GM18499 (cell line): Measurements from ENCODE around the gene CRACDL.
"Not testable (repeated sequence)": the region's sequence is repeated elsewhere in the genome, so short reads cannot be mapped to it uniquely, and the experiment has no call there.

Experiments used
- ATAC-seq: cut with Tn5 transposase; IDR thresholded peaks from one replicate; pipeline ENCODE4 v1.9.1; 2021; ENCODE audit warnings: moderate number of reproducible peaks; ENCODE audit not compliant: insufficient read depth, unreplicated experiment

CRACDL gene

DNA sequence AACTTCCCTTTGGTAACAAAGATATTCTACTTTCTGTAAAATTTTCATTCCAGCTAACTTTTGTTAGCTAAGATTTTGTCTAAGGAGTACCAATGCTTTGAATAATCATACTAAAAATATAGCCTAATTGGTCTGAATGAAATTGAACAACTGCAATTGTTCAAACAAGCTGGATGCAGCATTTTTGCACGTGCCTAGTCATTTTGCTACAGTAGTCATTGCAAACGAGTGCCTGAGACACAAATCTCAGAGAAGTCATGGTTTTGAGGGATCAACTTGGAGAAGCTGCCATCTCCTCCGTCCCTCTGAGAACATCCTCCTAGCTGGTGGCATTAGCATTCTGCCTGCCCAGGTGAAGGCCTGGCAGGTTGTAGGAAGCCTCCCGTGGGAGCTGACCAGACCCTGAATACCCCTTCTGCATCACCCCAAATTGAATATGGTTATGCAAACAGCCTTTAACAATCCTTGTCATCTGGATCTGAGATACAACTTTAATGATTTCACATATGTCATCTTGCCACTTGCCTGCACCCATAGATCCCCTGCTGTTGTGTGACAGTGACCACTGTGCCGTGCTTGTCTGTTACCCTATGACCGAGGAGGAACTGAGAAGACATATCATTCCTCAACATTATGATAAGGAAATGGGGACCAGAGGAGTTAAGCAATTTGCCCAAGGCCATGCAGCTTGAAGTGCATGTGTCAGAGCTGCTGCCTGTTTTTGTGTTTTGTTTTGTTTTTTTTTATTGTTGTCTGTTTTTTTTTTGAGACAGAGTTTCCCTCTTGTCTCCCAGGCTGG is 176.0 kb downstream of the CRACDL start:
- no peak for ATAC-seq

DNA sequence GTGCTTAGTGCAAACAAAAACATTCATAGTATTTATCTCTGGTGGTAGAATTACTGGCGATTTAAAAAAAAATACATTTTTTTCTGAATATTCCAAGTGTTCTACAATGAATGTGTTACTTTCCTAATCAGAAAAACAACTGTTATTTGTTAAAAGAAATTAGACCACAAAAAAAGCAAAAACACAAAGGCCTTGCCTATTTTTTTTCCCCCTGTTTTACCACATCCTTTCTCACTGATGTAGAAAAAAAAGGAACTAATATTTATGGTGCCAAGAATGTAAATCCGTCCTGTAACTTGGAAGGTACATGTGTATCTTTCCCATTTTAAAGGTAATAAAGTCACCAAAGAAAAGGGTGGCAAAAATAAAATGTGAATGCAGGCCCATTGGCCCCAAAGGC is 176.7 kb downstream of the CRACDL start:
- ATAC-seq: no peak

DNA sequence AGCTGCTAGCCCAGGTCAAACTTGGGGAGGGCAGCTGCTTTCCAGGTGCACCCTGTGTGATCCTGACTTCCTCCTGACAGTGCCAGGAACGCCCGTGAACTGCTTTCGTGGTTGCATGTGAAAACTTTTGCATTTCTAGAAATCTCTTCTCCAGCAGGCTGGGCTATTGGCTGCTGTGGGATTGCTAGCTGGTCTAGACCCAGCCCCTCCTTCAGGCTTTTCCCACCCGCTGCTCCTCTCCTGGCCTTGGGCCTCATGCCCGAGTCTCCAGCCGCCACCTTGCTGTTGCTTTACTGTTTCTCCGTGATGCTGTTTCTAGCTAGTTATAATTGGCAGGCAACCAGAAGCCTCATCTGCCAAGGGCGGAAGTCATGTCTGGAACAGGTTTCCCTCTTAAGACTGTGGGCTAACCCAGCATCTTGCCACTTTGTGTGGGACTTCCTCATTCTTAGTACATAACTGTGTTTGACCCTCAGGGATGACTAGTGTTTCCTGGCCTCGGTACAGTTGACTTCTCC is 178.1 kb downstream of the CRACDL start:
- peak; percentile 84 for ATAC-seq

DNA sequence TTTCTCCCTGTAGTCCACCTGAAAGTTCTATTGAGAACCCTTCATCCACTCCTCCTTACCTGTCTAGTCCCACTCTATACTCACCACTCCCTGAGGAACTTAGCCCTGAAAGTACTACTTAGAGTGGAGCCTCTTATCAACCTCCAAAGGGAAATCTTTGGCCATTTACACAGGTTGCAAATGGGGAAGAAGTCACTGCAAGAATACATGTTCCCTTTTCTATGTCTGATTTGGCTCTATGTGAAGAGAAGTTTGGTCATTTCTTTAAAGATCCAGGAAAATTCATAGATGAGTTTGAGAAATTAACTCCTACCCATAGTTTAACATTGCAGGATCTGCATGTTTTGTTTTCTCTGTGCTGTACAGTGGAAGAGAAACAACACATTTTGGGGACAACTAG is 182.2 kb downstream of the CRACDL start:
- ATAC-seq: no peak

DNA sequence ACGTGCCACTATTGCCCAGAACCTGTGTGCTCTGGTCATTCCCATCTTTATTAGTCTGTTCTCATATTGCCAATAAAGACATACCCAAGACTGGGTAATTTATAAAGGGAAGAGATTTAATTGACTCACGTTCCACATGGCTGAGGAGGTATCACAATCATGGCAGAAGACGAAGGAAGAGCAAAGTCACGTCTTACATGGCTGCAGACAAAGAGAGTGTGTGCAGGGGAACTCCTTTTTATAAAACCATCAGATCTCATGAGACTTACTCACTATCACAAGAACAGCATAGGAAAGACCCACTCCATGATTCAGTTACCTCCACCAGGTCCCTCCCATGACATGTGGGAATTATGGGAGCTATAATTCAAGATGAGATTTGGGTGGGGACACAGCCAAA is 183.3 kb downstream of the CRACDL start:
- not testable (repeated sequence) for ATAC-seq

DNA sequence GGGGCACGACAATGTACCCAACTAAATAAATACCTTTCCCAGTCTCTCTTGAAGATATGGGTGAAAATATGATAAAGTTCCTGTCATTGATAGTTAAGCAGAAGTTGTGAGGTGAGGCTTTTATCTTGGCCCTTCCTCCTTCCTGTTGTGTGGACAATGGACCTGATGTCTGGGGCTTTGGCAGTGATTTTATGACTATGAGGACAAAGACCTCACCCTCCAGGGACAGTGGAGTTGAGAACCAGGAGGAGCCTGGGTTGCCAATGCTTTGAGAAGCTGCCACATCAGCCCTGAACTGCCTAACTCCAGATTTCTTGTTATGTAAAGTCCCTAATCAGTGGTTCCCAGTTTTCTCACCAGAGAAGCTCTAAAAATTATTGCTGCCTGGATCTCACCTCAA is 184.3 kb downstream of the CRACDL start:
- ATAC-seq: no peak

DNA sequence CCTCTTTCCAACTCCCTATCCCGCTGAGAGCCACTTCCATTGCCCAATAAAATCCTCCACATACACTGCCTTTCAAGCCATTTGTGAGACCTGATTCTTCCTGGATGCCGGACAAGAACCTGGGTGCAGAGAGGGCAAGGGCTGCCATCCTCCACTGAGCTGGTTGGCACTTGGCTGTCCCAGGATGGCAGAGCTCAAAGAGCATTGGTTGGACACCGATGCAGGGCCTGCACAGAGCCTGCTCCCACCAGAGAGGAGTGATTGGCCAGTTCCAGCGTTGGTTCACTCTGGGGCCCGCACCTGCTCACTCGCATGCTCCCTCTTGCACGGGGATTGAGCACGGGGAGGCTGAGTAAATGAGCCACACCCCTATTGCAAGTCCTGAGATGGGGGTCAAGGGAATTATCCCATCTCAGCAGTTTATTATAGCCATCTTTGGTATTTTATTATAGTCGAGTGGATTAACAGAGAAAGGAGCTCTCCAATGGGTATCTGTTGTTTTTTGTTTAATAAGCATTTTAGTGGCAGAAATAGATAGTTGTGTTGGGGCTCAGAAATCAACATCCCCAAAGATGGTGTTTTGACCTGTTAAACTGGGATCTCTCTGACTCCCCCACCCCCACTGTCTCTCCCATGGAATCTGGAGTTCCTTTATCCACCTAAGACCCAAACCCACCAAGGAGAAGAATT is 185.3 kb downstream of the CRACDL start:
- no peak for ATAC-seq

DNA sequence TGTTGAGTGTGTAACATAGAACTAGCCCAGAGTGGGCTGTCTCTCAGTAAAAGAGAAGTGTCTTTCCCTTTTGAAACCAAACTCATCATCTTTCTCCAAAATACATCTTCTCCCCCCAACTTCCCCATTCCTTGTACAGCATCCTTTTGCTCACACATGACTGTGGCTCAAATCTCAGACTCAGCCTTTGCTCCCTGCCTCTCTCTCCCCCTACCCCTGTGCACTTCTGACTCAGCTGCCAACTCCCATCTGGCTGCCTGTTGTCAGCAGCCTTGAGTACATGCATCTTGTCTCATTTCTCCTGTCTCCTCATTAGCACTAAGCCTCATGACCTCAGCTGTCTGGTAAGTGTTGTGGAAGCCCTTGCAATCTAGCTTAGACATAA is 187.0 kb downstream of the CRACDL start:
- ATAC-seq: no peak

DNA sequence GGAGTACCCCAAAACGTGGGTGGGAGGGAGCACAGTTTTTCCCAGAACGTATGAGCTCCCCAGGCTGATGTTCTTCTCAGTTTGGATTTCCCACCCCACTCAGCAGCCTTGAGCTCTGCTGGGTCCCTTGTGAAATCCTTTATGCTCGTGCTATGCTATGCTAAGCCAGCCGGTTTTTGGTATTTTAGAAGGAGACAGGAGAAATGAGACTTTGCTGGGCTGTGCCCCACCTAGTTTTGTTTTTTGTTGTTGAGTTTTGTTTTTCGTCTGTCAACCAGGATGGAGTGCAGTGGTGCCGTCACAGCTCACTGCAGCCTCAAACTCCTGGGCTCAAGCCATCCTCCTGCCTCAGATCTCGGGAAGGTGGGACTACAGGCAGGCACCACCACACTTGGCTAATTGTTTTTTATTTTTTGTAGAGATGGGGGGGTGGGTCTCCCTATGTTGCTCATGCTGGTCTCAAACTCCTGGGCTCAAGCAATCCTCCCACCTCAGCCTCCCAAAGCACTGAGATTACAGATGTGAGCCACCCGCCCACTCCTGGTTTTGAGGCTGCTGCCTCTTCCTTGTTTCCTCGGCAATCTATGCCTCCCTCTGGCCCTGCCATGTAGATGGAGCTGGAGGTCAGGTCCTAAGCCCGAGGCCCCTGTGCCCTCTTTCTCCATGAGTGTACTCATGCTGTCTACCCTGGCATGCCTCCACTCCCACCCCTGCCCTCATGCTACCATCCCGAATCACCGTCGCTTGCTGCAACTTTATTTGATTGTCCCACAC is 187.5 kb downstream of the CRACDL start:
- ATAC-seq: no peak

DNA sequence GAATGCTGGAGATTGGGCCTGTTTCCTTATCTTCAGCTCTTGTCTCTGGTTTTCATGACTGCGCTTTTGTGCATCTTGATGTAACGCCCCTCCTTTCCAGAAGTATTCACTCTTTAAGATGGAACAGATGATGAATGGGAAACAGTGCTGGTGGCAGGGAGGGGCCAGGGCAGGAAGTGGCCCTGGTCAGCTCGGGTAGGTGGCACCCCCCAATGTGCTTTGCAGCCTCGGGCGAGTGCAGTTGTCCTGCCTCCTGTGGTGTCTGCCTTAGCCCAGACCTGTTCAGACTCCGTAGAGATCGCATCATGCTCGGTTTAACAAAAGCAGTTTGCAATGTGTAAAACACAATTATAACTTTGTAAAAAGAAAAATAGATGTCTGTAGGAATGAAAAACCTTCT is 188.1 kb downstream of the CRACDL start:
- ATAC-seq: no peak

DNA sequence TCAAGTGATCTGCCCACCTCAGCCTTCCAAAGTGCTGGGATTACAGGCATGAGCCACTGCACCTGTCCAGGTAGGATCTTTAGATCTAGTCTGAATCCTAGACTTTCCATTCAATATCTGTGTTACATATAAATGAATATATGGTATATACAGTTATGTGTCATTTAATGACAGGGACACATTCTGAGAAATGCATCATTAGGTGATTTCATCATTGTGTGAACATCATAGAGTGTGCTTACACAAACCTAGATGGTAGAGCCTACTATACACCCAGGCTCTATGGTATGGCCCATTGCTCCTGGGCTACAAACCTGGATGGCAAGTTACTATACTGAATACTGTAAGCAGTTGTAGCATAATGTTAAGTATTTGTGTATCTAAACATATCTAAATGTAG is 189.6 kb downstream of the CRACDL start:
- ATAC-seq: no peak

DNA sequence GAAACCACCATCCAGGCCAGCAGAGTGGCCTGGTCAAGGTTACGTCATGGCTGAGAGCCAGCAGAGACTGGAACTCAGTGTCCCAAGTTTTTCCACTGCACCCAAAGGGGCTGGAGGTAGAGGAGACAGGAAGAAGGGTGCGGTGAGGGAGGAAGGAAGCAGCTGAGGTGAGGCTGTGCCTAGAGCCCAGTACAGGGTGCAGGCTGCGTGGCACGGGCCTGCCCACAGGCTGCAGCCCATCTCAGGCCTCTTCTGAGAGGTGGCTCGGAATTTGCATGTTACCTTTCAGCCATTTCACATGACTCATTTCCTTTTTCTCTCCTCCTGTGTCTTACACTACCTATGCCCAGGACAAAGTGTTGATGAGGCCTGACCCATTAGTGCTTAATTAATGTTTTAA is 191.4 kb downstream of the CRACDL start:
- ATAC-seq: no peak
